Measurements from ENCODE around the gene CYP2E1.

- TF ChIP-seq CTCF (conservative IDR thresholded peaks at IDR 0.05 in 1 of 2, IDR thresholded peaks at IDR 0.05 in 1 of 2; ENCODE audit: low read depth in 1 of 2, low read length in 2 of 2) = no peak
- TF ChIP-seq EZH2 (IDR thresholded peaks at IDR 0.05; ENCODE audit: low read length, missing control alignments) = no peak
These were observed 15.1 kb upstream of the CYP2E1 start for GRCh38 chr10:133511907-133512528.

All from fibroblast of lung (primary cell).